ENCODE data around the gene SLC44A4. TPM values are rescaled to one million over a fixed set of nuclear protein-coding genes. Genes with fewer than 3 reads are reported as not detected.

The SLC44A4 gene
- total and polyA plus RNA-seq, 9 of the 15 experiments (the other 6 are each of a cell fraction or from before 2014, with no cell fraction given), result 7.9 to 18.6 (median 11.2) TPM

DNA sequence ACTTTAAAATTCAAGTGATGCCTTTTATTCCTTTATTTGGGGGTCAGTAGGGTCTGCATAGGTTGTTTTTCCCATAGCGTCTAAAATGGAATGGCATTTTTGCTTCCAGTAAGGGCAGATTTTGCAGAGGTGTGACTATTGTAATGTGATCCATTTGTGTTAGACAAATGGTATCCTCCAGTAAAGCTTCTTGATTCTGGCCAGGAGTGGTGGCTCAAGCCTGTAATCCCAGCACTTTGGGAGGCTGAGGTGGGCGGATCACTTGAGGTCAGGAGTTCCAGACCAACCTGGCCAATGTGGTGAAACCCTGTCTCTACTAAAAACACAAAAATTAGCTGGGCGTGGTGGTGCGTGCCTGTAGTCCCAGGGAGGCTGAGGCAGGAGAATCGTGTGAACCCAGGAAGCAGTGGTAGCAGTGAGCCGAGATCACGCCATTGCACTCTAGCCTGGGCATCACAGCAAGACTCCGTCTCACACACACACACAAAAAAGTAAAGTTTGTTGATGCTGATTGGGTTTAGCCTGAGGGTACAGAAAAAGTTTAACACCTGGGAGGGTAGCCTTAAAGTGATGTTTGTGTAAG, 60.8 kb downstream of the SLC44A4 start (continued):
- TF ChIP-seq, protein P1, sequence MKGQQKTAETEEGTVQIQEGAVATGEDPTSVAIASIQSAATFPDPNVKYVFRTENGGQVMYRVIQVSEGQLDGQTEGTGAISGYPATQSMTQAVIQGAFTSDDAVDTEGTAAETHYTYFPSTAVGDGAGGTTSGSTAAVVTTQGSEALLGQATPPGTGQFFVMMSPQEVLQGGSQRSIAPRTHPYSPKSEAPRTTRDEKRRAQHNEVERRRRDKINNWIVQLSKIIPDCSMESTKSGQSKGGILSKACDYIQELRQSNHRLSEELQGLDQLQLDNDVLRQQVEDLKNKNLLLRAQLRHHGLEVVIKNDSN (CRISPR knock-in tag; IDR thresholded peaks at IDR 0.05), result peak; percentile 24; the same call in 1 of the 2 replicates
- TF ChIP-seq PML (IDR thresholded peaks at IDR 0.05; ENCODE audit: low read length) (peak; percentile 61; the same call in 1 of the 2 replicates), POLR3A (IDR thresholded peaks at IDR 0.05; ENCODE audit: borderline replicate concordance, extremely low read depth, insufficient read depth, insufficient read length) (peak; percentile 40), HMGN3 (IDR thresholded peaks at IDR 0.05; ENCODE audit: borderline replicate concordance, extremely low read depth, insufficient read length, low read depth, low read length) (peak; percentile 20), OTX1 (CRISPR knock-in tag; IDR thresholded peaks at IDR 0.05) (peak; percentile 46; the same call in 1 of the 2 replicates), ZBED1 (IDR thresholded peaks at IDR 0.05) (peak; percentile 96; the same call in 1 of the 2 replicates), HDAC1 (IDR thresholded peaks at IDR 0.05) (0 out of 4 replicates have a peak, but pooled peaks of 1 of the 2 experiments have one; percentile 56), SMARCC2 (IDR thresholded peaks at IDR 0.05; ENCODE audit: low read depth) (0 out of 2 replicates have a peak, but pooled peaks have one; percentile 19)
- TF ChIP-seq, protein P2, sequence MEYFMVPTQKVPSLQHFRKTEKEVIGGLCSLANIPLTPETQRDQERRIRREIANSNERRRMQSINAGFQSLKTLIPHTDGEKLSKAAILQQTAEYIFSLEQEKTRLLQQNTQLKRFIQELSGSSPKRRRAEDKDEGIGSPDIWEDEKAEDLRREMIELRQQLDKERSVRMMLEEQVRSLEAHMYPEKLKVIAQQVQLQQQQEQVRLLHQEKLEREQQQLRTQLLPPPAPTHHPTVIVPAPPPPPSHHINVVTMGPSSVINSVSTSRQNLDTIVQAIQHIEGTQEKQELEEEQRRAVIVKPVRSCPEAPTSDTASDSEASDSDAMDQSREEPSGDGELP (CRISPR knock-in tag; IDR thresholded peaks at IDR 0.05; ENCODE audit: borderline replicate concordance), result peak; percentile 50; the same call in 1 of the 2 replicates
